Measurements from ENCODE around the gene ILRUN. TPM values are rescaled to one million over a fixed set of nuclear protein-coding genes. Genes with fewer than 3 reads are reported as not detected.
"Not testable (repeated sequence)": the region's sequence is repeated elsewhere in the genome, so short reads cannot be mapped to it uniquely, and the experiment has no call there.

ILRUN gene
- total RNA-seq, 5 donors from 2014 or later (not counting 1 experiment from before 2014, with no cell fraction given): 61.0 to 76.6 (median 65.1) TPM

DNA sequence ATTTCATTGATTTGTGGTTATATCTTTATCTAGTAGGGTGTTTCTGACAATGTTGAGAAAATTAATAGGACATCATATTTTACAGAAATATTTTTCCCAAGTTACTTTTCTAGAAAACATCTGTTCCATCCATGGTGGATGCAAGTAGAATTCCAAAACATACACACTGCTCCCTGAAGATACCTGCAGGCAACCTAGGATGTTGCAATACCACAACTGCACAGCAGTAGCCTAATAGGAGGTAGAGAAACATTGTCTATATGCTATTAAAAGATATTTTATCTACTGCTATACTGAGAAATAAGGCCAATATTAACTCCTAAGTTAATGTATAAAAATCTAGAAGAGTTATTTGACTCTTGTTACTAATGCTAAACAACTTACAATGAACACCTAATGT is 6.8 kb downstream of the ILRUN start:
- H3K4me1 ChIP-seq (ENCODE audit: control insufficient read depth in 1 of 2, extremely low read depth in 1 of 2, insufficient read depth in 2 of 2, low read length in 2 of 2): peaks cover 4 to 25% of the 10 kb centered on the region in 2 experiments
- H3K36me3 ChIP-seq (ENCODE audit: control insufficient read depth in 2 of 2, extremely low read depth in 1 of 2, insufficient read depth in 1 of 2, low read length in 1 of 2): peaks cover 0 to 3% of the 10 kb centered on the region in 2 donors
- H3K27ac ChIP-seq (ENCODE audit: low read length): no peak overlapping the region
- no peaks in the 10 kb centered on the region for H3K9me3 Mint-ChIP-seq
- CTCF ChIA-PET: no interaction called here
- no peak overlapping the region for H3K27ac Mint-ChIP-seq
- no peak overlapping the region for H3K4me3 Mint-ChIP-seq
- DNase-seq: no peak
- POLR2A ChIA-PET: no interaction called here
- peaks cover 72 to 78% (median 73%) of the 10 kb centered on the region in 3 donors for H3K4me1 Mint-ChIP-seq
- H3K9me3 ChIP-seq: no peaks in the 10 kb centered on the region
- ATAC-seq (replicated peaks in 1 of 4): no peak
- H3K4me3 ChIP-seq (ENCODE audit: control insufficient read depth in 1 of 2, extremely low read depth in 1 of 2, low read length in 1 of 2): no peak overlapping the region
- no peaks in the 10 kb centered on the region for H3K27me3 ChIP-seq (replicated peaks in 1 of 2; ENCODE audit: control insufficient read depth in 2 of 2, extremely low read depth in 1 of 2, insufficient read depth in 2 of 2, low read length in 1 of 2)
- H3K27me3 Mint-ChIP-seq: no peaks in the 10 kb centered on the region
- peaks cover 25% of the 10 kb centered on the region for H3K36me3 Mint-ChIP-seq

DNA sequence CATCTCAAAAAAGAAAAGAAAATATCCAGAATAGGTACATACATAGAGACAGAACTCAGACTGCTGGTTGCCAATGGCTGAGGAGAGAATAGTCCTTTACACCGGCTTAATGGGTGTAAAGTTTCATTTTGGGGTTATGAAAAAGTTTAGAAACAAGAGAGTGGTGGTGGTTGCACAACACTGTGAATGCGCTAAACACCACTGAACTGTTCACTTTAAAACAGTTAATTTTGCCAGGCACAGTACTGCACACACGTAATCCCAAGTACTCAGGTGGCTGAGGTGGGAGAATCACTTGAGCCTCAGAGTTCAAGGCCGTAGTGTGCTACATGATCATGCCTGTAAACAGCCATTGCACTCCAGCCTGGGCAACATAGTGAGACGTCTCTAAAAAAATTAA is 7.6 kb downstream of the ILRUN start:
- DNase-seq (no peak), ATAC-seq (replicated peaks in 1 of 4) (no peak)
- H3K27ac ChIP-seq (ENCODE audit: low read length): no peak overlapping the region
- H3K27me3 Mint-ChIP-seq: no peaks in the 10 kb centered on the region
- H3K27ac Mint-ChIP-seq: no peak overlapping the region
- peaks cover 19% of the 10 kb centered on the region for H3K36me3 Mint-ChIP-seq
- H3K4me1 ChIP-seq (ENCODE audit: control insufficient read depth in 1 of 2, extremely low read depth in 1 of 2, insufficient read depth in 2 of 2, low read length in 2 of 2): peaks cover 4 to 22% of the 10 kb centered on the region in 2 experiments
- POLR2A ChIA-PET: no interaction called here
- CTCF ChIA-PET: no interaction called here
- H3K9me3 Mint-ChIP-seq: no peaks in the 10 kb centered on the region
- H3K4me3 ChIP-seq (ENCODE audit: control insufficient read depth in 1 of 2, extremely low read depth in 1 of 2, low read length in 1 of 2): no peak overlapping the region
- no CpG with 5 or more reads among the region's 5 CpGs for WGBS (ENCODE audit: insufficient coverage)
- no peak overlapping the region for H3K4me3 Mint-ChIP-seq
- peaks cover 0 to 3% of the 10 kb centered on the region in 2 donors for H3K36me3 ChIP-seq (ENCODE audit: control insufficient read depth in 2 of 2, extremely low read depth in 1 of 2, insufficient read depth in 1 of 2, low read length in 1 of 2)
- H3K4me1 Mint-ChIP-seq: peaks cover 72 to 78% (median 73%) of the 10 kb centered on the region in 3 donors
- H3K9me3 ChIP-seq: no peaks in the 10 kb centered on the region
- H3K27me3 ChIP-seq (replicated peaks in 1 of 2; ENCODE audit: control insufficient read depth in 2 of 2, extremely low read depth in 1 of 2, insufficient read depth in 2 of 2, low read length in 1 of 2): no peaks in the 10 kb centered on the region

- no CpG with 5 or more reads among the region's 2 CpGs for whole genome bisulfite sequencing (ENCODE audit: insufficient coverage)
- ATAC-seq (replicated peaks in 1 of 4): no peak
- DNase-seq: no peak
- H3K36me3 ChIP-seq (ENCODE audit: control insufficient read depth in 2 of 2, extremely low read depth in 1 of 2, insufficient read depth in 1 of 2, low read length in 1 of 2): peaks cover 0 to 3% of the 10 kb centered on the region in 2 donors
- peak overlapping the region; percentile 2 to 16 for H3K27ac Mint-ChIP-seq
- no peak overlapping the region for H3K27ac ChIP-seq (ENCODE audit: low read length)
- peaks cover 15% of the 10 kb centered on the region for H3K36me3 Mint-ChIP-seq
- peaks cover 3 to 12% of the 10 kb centered on the region in 2 experiments for H3K4me1 ChIP-seq (ENCODE audit: control insufficient read depth in 1 of 2, extremely low read depth in 1 of 2, insufficient read depth in 2 of 2, low read length in 2 of 2)
- ChIA-PET POLR2A (no interaction called here), CTCF (no interaction called here)
- H3K27me3 Mint-ChIP-seq: no peaks in the 10 kb centered on the region
- no peaks in the 10 kb centered on the region for H3K9me3 Mint-ChIP-seq
- H3K4me3 ChIP-seq (ENCODE audit: control insufficient read depth in 1 of 2, extremely low read depth in 1 of 2, low read length in 1 of 2): no peak overlapping the region
- H3K27me3 ChIP-seq (replicated peaks in 1 of 2; ENCODE audit: control insufficient read depth in 2 of 2, extremely low read depth in 1 of 2, insufficient read depth in 2 of 2, low read length in 1 of 2): no peaks in the 10 kb centered on the region
- H3K4me1 Mint-ChIP-seq: peaks cover 52 to 57% (median 57%) of the 10 kb centered on the region in 3 donors
- no peak overlapping the region for H3K4me3 Mint-ChIP-seq
- H3K9me3 ChIP-seq: no peaks in the 10 kb centered on the region
Measured at GRCh38 chr6:34684919-34685318, 11.6 kb downstream of the ILRUN start.

GRCh38 chr6:34684364-34684763 is 12.2 kb downstream of the ILRUN start:
- peaks cover 15% of the 10 kb centered on the region for H3K36me3 Mint-ChIP-seq
- peaks cover 0 to 3% of the 10 kb centered on the region in 2 donors for H3K36me3 ChIP-seq (ENCODE audit: control insufficient read depth in 2 of 2, extremely low read depth in 1 of 2, insufficient read depth in 1 of 2, low read length in 1 of 2)
- 100% methylated on average over 1 of the region's 2 CpGs for WGBS (ENCODE audit: insufficient coverage)
- no peaks in the 10 kb centered on the region for H3K27me3 Mint-ChIP-seq
- peaks cover 3 to 12% of the 10 kb centered on the region in 2 experiments for H3K4me1 ChIP-seq (ENCODE audit: control insufficient read depth in 1 of 2, extremely low read depth in 1 of 2, insufficient read depth in 2 of 2, low read length in 2 of 2)
- peaks cover 51 to 56% (median 55%) of the 10 kb centered on the region in 3 donors for H3K4me1 Mint-ChIP-seq
- ChIA-PET CTCF (no interaction called here), POLR2A (no interaction called here)
- H3K27ac Mint-ChIP-seq: peak overlapping the region in 1 of 2 donors; percentile 23
- no peak overlapping the region for H3K4me3 Mint-ChIP-seq
- no peaks in the 10 kb centered on the region for H3K9me3 ChIP-seq
- ATAC-seq (replicated peaks in 1 of 4) (no peak), DNase-seq (no peak)
- no peak overlapping the region for H3K27ac ChIP-seq (ENCODE audit: low read length)
- no peaks in the 10 kb centered on the region for H3K9me3 Mint-ChIP-seq
- H3K27me3 ChIP-seq (replicated peaks in 1 of 2; ENCODE audit: control insufficient read depth in 2 of 2, extremely low read depth in 1 of 2, insufficient read depth in 2 of 2, low read length in 1 of 2): no peaks in the 10 kb centered on the region
- no peak overlapping the region for H3K4me3 ChIP-seq (ENCODE audit: control insufficient read depth in 1 of 2, extremely low read depth in 1 of 2, low read length in 1 of 2)

DNA sequence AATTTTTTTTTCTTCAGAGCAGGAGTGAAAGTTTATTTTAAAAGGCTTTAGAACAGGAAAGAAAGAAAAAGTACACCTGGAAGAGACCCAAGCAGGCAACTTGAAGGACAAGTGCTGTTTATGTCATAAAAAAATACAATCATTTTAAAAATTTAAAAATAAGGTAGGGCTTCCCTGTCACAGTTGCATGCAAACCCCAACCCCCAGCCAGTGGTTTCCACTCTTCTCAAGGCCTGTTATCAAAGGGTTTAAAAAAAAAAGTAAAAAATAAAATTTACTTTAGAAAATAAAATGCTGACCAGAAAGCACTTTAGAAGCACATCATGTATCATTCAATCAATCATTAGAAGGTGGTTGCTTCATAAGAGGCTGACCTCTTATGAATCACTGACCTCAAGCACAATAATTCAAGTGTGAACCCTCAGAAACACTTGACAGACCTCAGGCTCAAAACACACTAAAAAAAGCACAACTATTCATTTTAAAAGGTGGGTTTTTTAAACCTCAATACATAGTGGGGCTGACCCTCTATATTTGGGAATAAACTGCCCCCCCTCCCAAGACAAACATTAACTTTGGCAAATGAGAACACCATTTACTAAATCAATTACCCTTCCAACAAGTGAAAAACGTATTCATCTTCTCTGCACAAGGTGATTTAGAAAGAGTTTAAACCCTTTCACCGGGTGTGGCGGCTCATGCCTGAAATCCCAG is 15.6 kb downstream of the ILRUN start:
- no peak for ATAC-seq (replicated peaks in 1 of 4)

DNA sequence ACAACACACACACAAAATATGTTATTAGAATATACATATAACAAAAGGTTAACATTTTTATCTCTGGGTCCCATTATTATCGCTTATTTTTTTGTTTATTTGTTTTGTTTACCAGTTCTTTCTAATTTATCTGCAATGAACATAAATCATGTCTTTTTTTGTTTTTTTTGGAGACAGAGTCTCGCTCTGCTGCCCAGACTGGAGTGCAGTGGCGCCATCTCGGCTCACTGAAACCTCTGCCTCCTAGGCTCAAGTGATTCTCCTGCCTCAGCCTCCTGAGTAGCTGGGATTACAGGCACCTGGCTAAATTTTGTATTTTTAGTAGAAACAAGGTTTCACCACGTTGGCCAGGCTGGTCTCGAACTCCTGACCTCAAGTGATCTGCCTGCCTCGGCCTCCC is 16.3 kb downstream of the ILRUN start:
- 96% methylated on average over 3 of the region's 7 CpGs for WGBS (ENCODE audit: insufficient coverage)
- peaks cover 42 to 52% (median 46%) of the 10 kb centered on the region in 3 donors for H3K4me1 Mint-ChIP-seq
- POLR2A ChIA-PET; H3K36me3 Mint-ChIP-seq; H3K4me3 ChIP-seq (ENCODE audit: control insufficient read depth in 1 of 2, extremely low read depth in 1 of 2, low read length in 1 of 2); H3K9me3 ChIP-seq; DNase-seq; H3K4me3 Mint-ChIP-seq; ATAC-seq (replicated peaks in 1 of 4); H3K36me3 ChIP-seq (ENCODE audit: control insufficient read depth in 2 of 2, extremely low read depth in 1 of 2, insufficient read depth in 1 of 2, low read length in 1 of 2); H3K27ac ChIP-seq (ENCODE audit: low read length); H3K27me3 Mint-ChIP-seq; H3K9me3 Mint-ChIP-seq; CTCF ChIA-PET; H3K27me3 ChIP-seq (replicated peaks in 1 of 2; ENCODE audit: control insufficient read depth in 2 of 2, extremely low read depth in 1 of 2, insufficient read depth in 2 of 2, low read length in 1 of 2): not testable (repeated sequence)
- peaks cover 6 to 17% of the 10 kb centered on the region in 2 experiments for H3K4me1 ChIP-seq (ENCODE audit: control insufficient read depth in 1 of 2, extremely low read depth in 1 of 2, insufficient read depth in 2 of 2, low read length in 2 of 2)
- peak overlapping the region; percentile 39 to 57 for H3K27ac Mint-ChIP-seq

More for the DNA sequence above, 15.6 kb downstream of the ILRUN start:
- no peaks in the 10 kb centered on the region for H3K27me3 Mint-ChIP-seq
- Histone ChIP-seq H3K36me3 (ENCODE audit: control insufficient read depth in 2 of 2, extremely low read depth in 1 of 2, insufficient read depth in 1 of 2, low read length in 1 of 2) (no peaks in the 10 kb centered on the region), H3K9me3 (no peaks in the 10 kb centered on the region), H3K4me1 (ENCODE audit: control insufficient read depth in 1 of 2, extremely low read depth in 1 of 2, insufficient read depth in 2 of 2, low read length in 2 of 2) (peaks cover 3 to 15% of the 10 kb centered on the region in 2 experiments), H3K4me3 (ENCODE audit: control insufficient read depth in 1 of 2, extremely low read depth in 1 of 2, low read length in 1 of 2) (no peak overlapping the region), H3K27me3 (replicated peaks in 1 of 2; ENCODE audit: control insufficient read depth in 2 of 2, extremely low read depth in 1 of 2, insufficient read depth in 2 of 2, low read length in 1 of 2) (no peaks in the 10 kb centered on the region), H3K27ac (ENCODE audit: low read length) (no peak overlapping the region)
- no CpG with 5 or more reads among the region's 3 CpGs for WGBS (ENCODE audit: insufficient coverage)
- peaks cover 41 to 51% (median 45%) of the 10 kb centered on the region in 3 donors for H3K4me1 Mint-ChIP-seq
- peaks cover 2% of the 10 kb centered on the region for H3K36me3 Mint-ChIP-seq
- ChIA-PET POLR2A (interaction anchor here in 1 of 2 donors (0.7 to 0.8 kb wide), 2 partner anchors 8 to 14 kb away, joined by 3 to 9 read pairs; no protein-coding TSS in a partner anchor), CTCF (interaction anchor here in 1 of 2 donors (0.7 kb wide), 1 partner anchor 12 kb away, joined by 3 read pairs; no protein-coding TSS in a partner anchor)
- no peaks in the 10 kb centered on the region for H3K9me3 Mint-ChIP-seq
- H3K4me3 Mint-ChIP-seq: no peak overlapping the region
- no peak for DNase-seq
- H3K27ac Mint-ChIP-seq: peak overlapping the region in 1 of 2 donors; percentile 34

All from T-cell (primary cell).